ENCODE measurements around the gene GRIK5.

DNA sequence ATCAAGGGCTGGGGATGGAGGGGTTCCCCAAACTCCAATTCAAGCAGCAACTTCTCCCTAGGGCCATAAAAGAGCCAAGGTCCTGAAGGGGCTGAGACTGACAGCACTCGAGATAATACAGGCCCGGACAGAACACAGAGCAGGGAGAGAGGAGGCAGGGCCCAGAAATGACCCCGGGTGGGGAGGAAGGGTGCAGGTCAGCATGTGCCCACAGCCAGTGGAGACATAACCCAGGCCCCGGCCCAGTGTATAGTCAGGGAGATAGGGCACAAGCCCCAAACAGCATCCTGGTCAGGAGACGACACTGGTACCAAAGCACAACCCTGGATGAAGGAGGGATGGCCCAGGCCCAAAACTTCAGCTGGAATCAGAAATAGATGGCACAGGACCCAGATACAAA, 47.4 kb downstream of the GRIK5 start:
- TF ChIP-seq, protein P1, sequence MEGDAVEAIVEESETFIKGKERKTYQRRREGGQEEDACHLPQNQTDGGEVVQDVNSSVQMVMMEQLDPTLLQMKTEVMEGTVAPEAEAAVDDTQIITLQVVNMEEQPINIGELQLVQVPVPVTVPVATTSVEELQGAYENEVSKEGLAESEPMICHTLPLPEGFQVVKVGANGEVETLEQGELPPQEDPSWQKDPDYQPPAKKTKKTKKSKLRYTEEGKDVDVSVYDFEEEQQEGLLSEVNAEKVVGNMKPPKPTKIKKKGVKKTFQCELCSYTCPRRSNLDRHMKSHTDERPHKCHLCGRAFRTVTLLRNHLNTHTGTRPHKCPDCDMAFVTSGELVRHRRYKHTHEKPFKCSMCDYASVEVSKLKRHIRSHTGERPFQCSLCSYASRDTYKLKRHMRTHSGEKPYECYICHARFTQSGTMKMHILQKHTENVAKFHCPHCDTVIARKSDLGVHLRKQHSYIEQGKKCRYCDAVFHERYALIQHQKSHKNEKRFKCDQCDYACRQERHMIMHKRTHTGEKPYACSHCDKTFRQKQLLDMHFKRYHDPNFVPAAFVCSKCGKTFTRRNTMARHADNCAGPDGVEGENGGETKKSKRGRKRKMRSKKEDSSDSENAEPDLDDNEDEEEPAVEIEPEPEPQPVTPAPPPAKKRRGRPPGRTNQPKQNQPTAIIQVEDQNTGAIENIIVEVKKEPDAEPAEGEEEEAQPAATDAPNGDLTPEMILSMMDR (IDR thresholded peaks at IDR 0.05; ENCODE audit: low read depth, low read length, missing input control), result no peak
- no peak for TF ChIP-seq RAD21 (IDR thresholded peaks at IDR 0.05)
- TF ChIP-seq, protein P2, sequence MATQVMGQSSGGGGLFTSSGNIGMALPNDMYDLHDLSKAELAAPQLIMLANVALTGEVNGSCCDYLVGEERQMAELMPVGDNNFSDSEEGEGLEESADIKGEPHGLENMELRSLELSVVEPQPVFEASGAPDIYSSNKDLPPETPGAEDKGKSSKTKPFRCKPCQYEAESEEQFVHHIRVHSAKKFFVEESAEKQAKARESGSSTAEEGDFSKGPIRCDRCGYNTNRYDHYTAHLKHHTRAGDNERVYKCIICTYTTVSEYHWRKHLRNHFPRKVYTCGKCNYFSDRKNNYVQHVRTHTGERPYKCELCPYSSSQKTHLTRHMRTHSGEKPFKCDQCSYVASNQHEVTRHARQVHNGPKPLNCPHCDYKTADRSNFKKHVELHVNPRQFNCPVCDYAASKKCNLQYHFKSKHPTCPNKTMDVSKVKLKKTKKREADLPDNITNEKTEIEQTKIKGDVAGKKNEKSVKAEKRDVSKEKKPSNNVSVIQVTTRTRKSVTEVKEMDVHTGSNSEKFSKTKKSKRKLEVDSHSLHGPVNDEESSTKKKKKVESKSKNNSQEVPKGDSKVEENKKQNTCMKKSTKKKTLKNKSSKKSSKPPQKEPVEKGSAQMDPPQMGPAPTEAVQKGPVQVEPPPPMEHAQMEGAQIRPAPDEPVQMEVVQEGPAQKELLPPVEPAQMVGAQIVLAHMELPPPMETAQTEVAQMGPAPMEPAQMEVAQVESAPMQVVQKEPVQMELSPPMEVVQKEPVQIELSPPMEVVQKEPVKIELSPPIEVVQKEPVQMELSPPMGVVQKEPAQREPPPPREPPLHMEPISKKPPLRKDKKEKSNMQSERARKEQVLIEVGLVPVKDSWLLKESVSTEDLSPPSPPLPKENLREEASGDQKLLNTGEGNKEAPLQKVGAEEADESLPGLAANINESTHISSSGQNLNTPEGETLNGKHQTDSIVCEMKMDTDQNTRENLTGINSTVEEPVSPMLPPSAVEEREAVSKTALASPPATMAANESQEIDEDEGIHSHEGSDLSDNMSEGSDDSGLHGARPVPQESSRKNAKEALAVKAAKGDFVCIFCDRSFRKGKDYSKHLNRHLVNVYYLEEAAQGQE (IDR thresholded peaks at IDR 0.05), result no peak
- TF ChIP-seq FOXA1 (IDR thresholded peaks at IDR 0.05), result no peak
- TF ChIP-seq EGR1 (IDR thresholded peaks at IDR 0.05; ENCODE audit: low read depth in 2 of 2), result no peak

All from liver (tissue), 3 donors.